ENCODE results near the gene SLC30A10. TPM values are rescaled to one million over a fixed set of nuclear protein-coding genes. Genes with fewer than 3 reads are reported as not detected.

SLC30A10 gene
- total RNA-seq, 4 donors from 2014 or later = not detected

- no peak overlapping the region for H3K27ac ChIP-seq
- H3K27me3 ChIP-seq = no peaks in the 10 kb centered on the region
- peaks cover 0 to 12% of the 10 kb centered on the region in 2 donors for H3K36me3 ChIP-seq
- ATAC-seq = no peak
- H3K4me1 ChIP-seq = no peaks in the 10 kb centered on the region
- 77 to 100% methylated on average over 1 to 7 of the region's 7 CpGs for WGBS, 2 donors (ENCODE audit: low coverage in 1 of 2)
- H3K9me3 ChIP-seq = no peaks in the 10 kb centered on the region
- no peak overlapping the region for H3K4me3 ChIP-seq
- no peak for TF ChIP-seq EP300 (IDR thresholded peaks at IDR 0.05)
Observed at GRCh38 chr1:219963432-219963831, 35.1 kb upstream of the SLC30A10 start.

GRCh38 chr1:219961684-219962083 lies 33.3 kb upstream of the SLC30A10 start:
- H3K4me1 ChIP-seq = no peaks in the 10 kb centered on the region
- no peak overlapping the region for H3K27ac ChIP-seq
- H3K4me3 ChIP-seq = no peak overlapping the region
- no peak for ATAC-seq
- 87 to 97% methylated on average over 3 of the region's 3 CpGs for WGBS, 2 donors (ENCODE audit: low coverage in 1 of 2)
- no peaks in the 10 kb centered on the region for H3K27me3 ChIP-seq
- H3K36me3 ChIP-seq = no peaks in the 10 kb centered on the region
- no peak for TF ChIP-seq POLR2A (IDR thresholded peaks at IDR 0.05)
- TF ChIP-seq EP300 (IDR thresholded peaks at IDR 0.05) = no peak
- no peak for TF ChIP-seq CTCF (IDR thresholded peaks at IDR 0.05)
- no peak for TF ChIP-seq POLR2AphosphoS5 (IDR thresholded peaks at IDR 0.05)
- no peaks in the 10 kb centered on the region for H3K9me3 ChIP-seq

GRCh38 chr1:219959540-219960203 lies 31.3 kb upstream of the SLC30A10 start:
- WGBS, 2 donors (ENCODE audit: low coverage in 1 of 2) = 54 to 63% methylated on average over 3 of the region's 3 CpGs
- no peaks in the 10 kb centered on the region for H3K9me3 ChIP-seq

GRCh38 chr1:219958875-219959417 lies 30.6 kb upstream of the SLC30A10 start:
- ATAC-seq = no peak
- Histone ChIP-seq H3K27me3 (no peaks in the 10 kb centered on the region), H3K4me1 (no peaks in the 10 kb centered on the region), H3K9me3 (no peaks in the 10 kb centered on the region), H3K4me3 (no peak overlapping the region), H3K36me3 (no peaks in the 10 kb centered on the region), H3K27ac (no peak overlapping the region)
- WGBS, 2 donors (ENCODE audit: low coverage in 1 of 2) = 88 to 90% methylated on average over 12 to 14 of the region's 16 CpGs
- no peak for TF ChIP-seq CTCF (IDR thresholded peaks at IDR 0.05)

More at GRCh38 chr1:219959540-219960203, 31.3 kb upstream of the SLC30A10 start:
- H3K27me3 ChIP-seq = no peaks in the 10 kb centered on the region
- no peak for ATAC-seq
- no peak for TF ChIP-seq POLR2AphosphoS5 (IDR thresholded peaks at IDR 0.05)
- TF ChIP-seq POLR2A (IDR thresholded peaks at IDR 0.05) = no peak
- no peak overlapping the region for H3K27ac ChIP-seq
- no peak overlapping the region for H3K4me3 ChIP-seq
- no peaks in the 10 kb centered on the region for H3K36me3 ChIP-seq
- no peaks in the 10 kb centered on the region for H3K4me1 ChIP-seq

- H3K4me3 ChIP-seq = no peak overlapping the region
- H3K36me3 ChIP-seq = no peaks in the 10 kb centered on the region
- no peak for ATAC-seq
- H3K4me1 ChIP-seq = no peaks in the 10 kb centered on the region
- H3K9me3 ChIP-seq = no peaks in the 10 kb centered on the region
- 71 to 81% methylated on average over 8 to 11 of the region's 11 CpGs for WGBS, 2 donors (ENCODE audit: low coverage in 1 of 2)
- no peak overlapping the region for H3K27ac ChIP-seq
- TF ChIP-seq POLR2AphosphoS5 (IDR thresholded peaks at IDR 0.05) (no peak), EP300 (IDR thresholded peaks at IDR 0.05) (no peak), CTCF (IDR thresholded peaks at IDR 0.05) (no peak)
- H3K27me3 ChIP-seq = no peaks in the 10 kb centered on the region
Observed at GRCh38 chr1:219954736-219955421, 26.5 kb upstream of the SLC30A10 start.

- no peak overlapping the region for H3K27ac ChIP-seq
- H3K36me3 ChIP-seq = no peaks in the 10 kb centered on the region
- WGBS, 2 donors (ENCODE audit: low coverage in 1 of 2) = 78 to 91% methylated on average over 5 of the region's 6 CpGs
- H3K9me3 ChIP-seq = no peaks in the 10 kb centered on the region
- ATAC-seq = no peak
- TF ChIP-seq POLR2AphosphoS5 (IDR thresholded peaks at IDR 0.05) (no peak), EP300 (IDR thresholded peaks at IDR 0.05) (no peak), POLR2A (IDR thresholded peaks at IDR 0.05) (no peak), CTCF (IDR thresholded peaks at IDR 0.05) (no peak)
- no peaks in the 10 kb centered on the region for H3K27me3 ChIP-seq
- H3K4me1 ChIP-seq = no peaks in the 10 kb centered on the region
- no peak overlapping the region for H3K4me3 ChIP-seq
Observed at GRCh38 chr1:219954052-219954451, 25.7 kb upstream of the SLC30A10 start.

Data from gastroesophageal sphincter (tissue), 4 donors.